GM21390 (cell line): ENCODE data around the gene PRKG1.

ENCODE experiments used
- ATAC-seq: cut with Tn5 transposase; IDR thresholded peaks from one replicate; pipeline ENCODE4 v1.9.1; 2021; ENCODE audit not compliant: unreplicated experiment

Gene PRKG1

DNA sequence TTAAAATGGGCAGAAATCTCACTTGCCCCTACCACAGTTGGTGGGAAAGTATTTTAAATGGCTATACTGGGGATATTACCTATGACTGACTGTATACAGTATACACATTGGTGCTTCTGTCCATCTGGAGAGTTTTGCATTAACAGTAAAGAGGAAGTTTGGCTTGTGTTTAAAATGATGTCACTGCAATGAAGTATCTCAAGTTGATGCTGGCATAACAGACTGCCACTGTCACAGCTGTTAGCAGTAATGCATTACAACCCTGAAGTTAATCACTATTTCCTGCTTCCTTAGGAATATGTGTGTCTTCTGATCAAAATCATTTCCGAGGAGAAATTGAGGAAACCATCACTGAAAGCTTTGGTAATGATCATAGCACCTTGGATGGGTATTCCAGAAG is 1241.7 kb downstream of the PRKG1 start:
- ATAC-seq: no peak

DNA sequence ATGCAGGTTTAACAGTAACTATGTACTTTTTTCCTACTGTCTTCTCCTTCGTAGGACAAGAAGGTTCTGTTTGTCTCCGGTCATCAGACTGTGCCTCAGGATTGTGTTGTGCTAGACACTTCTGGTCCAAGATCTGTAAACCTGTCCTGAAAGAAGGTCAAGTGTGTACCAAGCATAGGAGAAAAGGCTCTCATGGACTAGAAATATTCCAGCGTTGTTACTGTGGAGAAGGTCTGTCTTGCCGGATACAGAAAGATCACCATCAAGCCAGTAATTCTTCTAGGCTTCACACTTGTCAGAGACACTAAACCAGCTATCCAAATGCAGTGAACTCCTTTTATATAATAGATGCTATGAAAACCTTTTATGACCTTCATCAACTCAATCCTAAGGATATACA is 1242.2 kb downstream of the PRKG1 start:
- no peak for ATAC-seq

DNA sequence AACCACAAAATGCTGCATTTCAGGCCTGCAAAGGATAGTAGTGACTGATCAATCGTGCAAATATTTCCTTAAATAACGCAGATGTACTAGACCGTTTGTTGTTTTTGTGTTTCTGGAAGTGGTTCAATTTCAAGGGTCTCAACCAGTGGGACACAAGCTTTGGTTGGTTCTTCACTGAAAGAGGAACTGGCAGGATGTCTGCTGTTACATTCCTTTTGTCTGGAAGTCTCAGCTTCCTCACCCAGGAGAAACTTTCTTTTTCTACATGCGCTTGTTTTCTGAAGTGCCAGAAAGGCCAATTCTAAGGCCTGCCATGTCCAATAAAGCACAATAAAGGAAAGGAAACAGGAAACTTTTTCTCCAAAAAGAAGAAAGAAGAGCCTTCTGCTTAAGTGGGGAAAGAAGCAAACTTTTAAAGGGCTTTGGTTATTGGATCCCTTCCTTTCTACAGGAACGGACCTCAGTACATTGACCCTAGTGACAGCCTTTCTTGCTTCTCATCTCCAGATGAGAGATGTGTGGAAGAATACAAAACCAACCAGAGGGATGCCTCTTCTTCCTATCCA is 1243.9 kb downstream of the PRKG1 start:
- no peak for ATAC-seq

DNA sequence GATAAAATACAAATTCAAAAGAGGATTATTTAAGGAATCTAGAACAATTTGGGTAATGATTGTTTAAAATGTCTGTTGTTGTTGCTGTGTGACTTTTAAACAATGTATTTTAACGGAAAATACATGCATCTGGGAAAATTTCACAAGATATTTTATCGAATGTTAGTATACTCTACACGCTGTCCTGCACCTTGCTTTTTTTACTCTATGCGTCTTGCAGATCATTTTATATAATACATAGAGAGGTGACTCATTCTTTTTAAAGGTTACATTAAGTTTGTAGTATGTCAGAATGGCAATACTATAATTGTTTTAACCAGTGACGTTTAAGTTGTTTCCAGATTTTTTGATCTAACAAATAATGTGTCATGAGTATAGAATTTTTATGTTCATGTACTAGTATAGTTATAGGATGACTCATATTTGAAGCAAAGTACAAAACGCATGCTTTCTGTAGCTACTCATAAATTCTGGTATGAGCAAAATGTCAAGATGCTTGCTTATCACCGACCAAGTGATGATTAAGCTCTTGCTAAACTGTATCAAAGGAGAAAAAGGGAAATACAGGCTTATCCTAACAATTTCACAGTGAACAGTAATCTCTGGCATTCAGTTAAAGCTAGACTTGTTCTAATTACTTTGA is 1244.7 kb downstream of the PRKG1 start:
- ATAC-seq: no peak

DNA sequence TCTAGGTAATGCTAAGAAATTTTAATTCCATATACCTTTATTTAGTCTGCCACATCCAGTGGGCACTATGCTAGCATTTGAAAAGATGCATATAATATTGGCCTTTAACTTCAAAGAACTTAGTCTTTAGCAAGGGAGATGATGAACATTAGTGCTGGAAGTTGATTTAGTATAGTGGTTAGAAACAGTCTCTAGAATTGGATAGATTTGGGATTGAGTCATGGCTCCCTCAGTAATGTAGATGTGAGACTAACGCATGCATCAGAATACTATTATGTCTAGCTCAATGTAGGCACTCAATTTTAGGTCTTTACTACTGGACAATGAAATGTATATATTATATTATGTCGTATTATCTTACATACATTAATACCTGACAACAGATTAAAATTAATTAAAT is 1245.6 kb downstream of the PRKG1 start:
- ATAC-seq: no peak

DNA sequence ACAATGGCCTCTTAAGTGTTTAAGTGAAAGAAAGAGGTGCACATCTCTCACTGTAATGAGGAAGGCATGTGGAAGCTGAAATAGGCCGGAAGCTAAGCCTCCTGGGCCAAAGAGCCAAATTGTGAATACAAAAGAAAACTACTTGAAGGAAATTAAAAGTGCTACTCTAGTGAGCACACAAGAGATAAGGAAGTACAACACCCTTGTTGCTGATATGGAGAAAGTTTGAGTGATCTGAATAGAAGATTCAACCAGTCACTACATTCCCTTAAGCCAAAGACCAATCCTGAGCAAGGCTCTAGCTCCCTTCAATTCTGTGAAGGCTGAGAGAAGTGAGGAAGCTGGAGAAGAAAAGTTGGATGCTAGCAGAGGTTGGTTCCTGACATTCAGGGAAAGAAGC is 1248.0 kb downstream of the PRKG1 start:
- no peak for ATAC-seq

DNA sequence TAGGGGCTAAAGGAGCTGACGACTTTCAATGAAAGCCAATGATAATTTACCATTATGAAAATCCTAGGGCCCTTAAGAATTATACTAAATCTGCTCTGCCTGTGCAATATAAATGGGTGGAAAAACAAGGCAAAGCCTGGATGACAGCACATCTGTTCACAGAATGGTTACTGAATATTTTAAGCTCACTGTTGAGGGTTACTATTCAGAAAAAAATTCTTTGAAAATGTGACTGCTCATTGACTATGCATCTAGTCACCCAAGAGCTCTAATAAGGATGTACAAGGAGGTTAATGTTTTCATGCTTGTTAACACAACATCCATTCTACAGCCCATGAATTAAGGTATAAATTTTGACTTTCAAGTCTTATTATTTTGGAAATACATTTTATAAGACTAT is 1248.6 kb downstream of the PRKG1 start:
- ATAC-seq: no peak

DNA sequence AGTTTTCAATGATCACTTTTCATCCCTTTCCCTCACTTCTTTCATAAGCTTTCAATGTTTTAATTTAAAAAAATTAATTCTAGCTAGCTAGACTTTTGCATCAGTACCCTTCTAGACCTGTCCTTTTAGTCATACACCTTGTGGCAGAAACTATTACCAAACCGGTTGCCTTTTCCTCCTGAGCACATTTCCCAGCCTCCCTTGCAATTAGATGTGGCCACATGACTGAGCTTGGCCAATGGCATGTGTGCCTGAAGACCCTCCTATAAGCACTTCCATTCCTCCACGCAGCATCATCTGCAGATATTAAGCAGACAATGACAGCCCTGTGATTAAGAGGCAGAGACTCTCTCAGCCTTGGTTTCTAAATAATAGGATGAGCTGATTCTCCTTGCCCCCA is 1252.1 kb downstream of the PRKG1 start:
- ATAC-seq: no peak

DNA sequence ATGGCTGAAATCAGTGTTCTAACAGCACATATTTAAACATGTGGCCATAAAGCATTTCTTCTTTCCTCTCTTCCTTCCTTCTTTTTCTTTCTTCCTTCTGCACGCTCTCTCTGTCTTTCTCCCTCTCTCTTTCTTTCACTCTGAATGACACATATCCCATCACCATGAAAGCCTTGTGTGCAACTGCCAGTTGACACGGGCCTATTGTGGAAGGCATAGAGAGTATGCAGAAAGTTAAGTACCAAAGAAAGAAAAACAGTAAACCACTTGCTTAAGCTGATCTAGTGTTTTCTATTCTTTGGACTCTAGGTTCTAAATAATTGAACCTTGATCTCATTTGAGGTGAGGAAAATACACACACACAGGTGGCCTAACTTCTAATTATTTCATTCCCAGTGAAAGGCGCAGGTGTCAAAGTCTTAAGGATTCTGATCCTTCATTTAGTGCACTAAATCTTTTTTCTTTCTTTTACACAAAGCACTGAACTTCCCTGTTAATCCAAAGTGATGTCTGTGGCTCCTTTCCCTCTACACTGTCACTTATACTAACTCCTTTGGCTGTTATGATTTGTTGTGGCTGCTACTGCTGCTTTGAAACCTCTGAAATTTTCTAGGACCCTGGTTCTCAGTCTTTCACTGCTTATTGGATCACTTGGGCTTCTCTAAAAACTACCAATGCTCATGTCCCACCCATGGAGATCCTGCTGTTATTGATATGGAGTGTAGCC is 1257.5 kb downstream of the PRKG1 start:
- ATAC-seq: no peak

DNA sequence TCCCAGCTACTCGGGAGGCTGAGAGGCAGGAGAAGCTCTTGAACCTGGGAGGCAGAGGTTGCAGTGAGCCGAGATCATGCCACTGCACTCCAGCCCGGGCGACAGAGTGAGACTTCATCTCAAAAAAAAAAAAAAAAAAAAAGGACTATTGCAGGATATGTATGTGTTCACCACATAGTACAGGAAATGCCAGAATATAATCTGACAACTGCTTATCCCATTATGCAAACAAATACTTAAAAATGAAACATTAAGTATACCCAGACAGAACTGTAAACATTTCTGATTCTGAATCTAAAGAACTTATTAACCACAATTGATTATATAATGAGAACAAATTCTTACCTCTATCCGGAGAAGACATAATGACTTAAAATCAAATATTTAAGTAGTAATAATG is 1258.5 kb downstream of the PRKG1 start:
- ATAC-seq: no peak

DNA sequence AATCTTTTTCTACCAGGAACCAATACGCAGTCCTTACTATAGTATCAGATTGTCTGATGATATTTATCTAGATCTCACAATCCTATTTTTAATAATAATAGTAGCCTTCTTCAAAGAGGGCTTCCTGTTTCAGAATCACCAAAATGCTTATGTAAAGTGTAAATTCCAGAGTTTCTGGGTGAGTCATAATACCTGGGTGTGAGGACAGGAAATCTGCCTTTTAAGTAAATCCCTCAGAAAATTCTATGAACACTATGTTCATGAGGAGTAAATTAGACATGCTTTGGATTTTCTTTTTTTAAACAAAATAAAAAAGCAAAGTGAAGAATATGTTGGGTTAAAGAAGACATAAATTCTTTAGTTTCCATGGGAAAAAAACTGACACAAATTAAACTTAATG is 1260.3 kb downstream of the PRKG1 start:
- ATAC-seq: no peak

DNA sequence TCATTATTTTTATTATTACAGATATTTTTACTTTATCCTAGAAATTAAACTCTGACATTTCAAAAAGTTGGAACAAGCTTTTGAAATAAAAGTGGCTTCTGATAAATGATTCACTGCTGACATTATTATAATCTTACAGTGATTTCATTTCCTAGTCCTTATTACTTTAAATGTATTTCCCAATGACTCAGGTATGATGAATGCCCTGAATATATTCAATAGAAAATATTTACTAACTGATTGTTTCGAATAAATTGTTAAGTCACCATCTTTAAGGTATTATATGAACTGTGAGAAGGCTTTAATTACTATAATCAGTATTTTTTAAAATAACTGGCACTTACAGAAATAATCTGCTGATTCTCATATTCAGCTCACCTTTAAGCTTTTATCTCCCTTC is 1261.4 kb downstream of the PRKG1 start:
- ATAC-seq: no peak

DNA sequence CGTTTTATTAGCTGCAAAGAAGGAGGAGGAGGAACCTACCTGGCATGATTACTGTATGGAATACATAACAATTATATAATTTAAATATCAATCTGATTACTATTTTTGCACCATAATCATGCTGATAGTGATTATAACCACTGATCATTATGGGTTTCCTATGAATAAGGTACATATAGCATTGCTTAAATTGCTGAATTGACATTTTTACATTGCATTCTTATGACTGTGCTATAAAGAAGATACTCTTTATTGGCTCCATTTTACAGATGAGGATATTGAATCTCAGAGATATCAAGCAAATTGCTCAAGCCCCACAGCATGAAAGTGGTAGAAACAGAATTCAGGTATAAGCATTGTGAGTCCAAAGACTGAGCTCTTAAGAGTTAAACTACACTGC is 1262.9 kb downstream of the PRKG1 start:
- no peak for ATAC-seq

DNA sequence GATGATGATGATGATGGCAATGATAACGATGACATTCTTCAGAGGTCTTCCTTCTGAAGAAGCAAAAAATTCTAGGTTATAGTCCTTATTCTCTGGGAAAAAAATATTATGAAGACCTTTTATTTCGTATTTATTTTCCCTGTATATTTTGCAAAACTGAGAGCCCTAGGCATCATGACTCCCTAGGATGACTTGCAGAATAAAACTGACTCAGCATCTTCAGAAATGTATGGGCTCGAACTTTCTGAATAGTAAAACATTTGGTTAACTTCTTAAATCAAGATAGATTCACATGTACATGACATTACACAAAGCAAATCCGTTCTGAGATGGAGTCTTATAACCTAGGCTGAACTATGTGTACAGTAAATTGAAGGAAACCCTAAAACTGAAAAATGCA is 1269.2 kb downstream of the PRKG1 start:
- no peak for ATAC-seq

DNA sequence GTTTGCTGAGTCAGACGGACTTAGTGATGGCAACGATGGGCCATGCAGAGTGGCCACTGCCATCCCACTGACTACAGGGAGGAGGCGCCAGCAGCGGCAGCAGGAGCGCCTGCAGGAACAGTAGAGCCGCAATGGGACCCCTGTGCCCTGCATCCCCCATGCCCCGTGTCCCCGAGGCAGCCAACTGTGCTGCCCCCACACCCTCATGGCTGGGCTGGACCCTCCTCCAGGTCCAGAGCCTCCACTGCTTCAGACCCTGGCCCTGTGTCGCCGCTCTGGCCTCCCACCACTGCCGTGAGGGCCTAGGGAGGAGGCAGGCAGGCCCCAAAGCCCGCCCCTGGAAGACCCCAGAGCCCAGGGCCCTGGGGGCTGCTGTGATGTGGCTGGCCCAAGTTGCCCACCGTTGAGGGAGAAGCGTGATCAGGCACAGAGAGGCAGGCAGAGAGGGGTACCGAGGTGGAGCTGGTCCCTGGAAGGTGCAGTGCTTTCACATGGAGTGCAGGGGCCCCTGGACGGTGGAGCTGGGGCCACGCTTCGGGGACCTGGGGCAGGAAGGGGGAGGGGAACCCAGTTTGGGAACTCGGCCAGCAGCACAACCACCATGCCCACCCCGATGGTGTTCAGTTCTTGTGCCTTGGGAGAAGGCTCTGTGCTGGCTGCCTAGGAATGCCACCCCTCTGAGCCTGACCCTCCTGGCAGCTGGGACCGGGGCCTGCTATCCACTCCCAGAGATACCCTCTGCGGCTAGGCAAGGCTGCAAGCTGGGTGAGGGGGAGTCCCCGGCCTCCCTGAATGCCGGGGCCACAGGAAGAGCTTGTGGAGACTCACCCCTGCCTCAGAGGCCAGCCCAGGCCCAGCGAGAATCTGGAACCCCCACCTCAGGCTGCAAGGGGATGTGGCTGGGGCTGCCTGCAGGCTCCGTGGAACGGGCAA is 1272.4 kb downstream of the PRKG1 start:
- ATAC-seq: no peak

DNA sequence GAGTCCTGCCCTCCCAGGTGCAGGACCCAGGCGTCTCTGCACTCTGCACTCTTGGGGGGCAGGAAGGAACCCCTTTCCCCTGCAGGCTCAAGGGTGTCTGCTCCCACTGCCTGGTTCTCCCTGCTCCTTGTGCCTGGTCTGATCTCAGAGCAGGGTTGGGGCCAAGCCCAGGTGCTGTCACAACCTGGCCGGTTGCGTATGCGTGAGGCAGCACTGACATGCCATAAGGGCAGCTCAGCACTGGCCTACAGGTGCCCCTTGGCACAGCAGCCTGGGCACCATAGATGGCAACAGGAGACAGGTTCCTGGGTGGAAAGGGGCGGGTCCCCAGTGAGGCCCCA is 1273.0 kb downstream of the PRKG1 start:
- no peak for ATAC-seq
